ENCODE measurements around the gene KIFC1. TPM values are rescaled to one million over a fixed set of nuclear protein-coding genes. Genes with fewer than 3 reads are reported as not detected.
"Not testable (repeated sequence)": the region's sequence is repeated elsewhere in the genome, so short reads cannot be mapped to it uniquely, and the experiment has no call there.

The KIFC1 gene
- total RNA-seq, 1 experiment from 2014 or later: 140 TPM

DNA sequence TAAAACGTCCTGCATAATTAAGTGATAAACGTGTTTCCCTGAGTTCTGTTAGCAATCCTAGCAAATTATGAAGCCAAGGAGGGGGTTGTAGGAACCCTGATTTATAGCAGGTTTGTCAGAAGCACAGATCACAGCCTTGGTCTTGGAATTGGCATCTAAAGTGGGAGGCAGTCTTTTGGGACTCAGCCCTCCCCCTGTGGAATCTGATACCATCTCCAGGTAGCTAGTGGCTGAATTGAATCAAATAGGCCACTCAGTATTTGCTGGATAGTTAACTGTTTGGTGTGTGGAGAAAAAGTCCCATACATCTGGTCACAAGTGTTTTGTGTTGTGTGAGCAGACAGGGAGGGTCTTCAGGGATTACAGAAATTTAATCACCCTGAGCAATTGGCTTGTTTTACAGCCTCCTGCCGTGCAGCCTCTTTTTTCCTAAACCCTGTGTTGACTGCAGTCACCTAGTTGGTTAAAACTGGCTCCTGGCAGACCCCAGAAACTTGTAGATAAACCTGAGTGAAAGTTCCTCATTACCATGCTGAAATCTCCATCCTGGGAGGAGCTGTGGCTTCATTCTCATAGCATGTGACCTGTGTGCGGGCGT is 19.0 kb upstream of the KIFC1 start:
- H3K27me3 Mint-ChIP-seq (ENCODE audit: unreplicated experiment): no peaks in the 10 kb centered on the region
- TF ChIP-seq, protein P1, sequence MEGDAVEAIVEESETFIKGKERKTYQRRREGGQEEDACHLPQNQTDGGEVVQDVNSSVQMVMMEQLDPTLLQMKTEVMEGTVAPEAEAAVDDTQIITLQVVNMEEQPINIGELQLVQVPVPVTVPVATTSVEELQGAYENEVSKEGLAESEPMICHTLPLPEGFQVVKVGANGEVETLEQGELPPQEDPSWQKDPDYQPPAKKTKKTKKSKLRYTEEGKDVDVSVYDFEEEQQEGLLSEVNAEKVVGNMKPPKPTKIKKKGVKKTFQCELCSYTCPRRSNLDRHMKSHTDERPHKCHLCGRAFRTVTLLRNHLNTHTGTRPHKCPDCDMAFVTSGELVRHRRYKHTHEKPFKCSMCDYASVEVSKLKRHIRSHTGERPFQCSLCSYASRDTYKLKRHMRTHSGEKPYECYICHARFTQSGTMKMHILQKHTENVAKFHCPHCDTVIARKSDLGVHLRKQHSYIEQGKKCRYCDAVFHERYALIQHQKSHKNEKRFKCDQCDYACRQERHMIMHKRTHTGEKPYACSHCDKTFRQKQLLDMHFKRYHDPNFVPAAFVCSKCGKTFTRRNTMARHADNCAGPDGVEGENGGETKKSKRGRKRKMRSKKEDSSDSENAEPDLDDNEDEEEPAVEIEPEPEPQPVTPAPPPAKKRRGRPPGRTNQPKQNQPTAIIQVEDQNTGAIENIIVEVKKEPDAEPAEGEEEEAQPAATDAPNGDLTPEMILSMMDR (IDR thresholded peaks at IDR 0.05; ENCODE audit: unreplicated experiment): no peak
- DNase-seq: no peak
- no peak overlapping the region for H3K27ac Mint-ChIP-seq (ENCODE audit: unreplicated experiment)
- H3K4me3 Mint-ChIP-seq (ENCODE audit: low read depth, unreplicated experiment): no peak overlapping the region
- no TSS peak for BruUV-seq (replicated peaks)
- H3K36me3 Mint-ChIP-seq (ENCODE audit: insufficient read depth, unreplicated experiment): no peaks in the 10 kb centered on the region
- CTCF ChIA-PET: no interaction called here
- intact Hi-C loops (cut with micrococcal nuclease; ENCODE audit: unreplicated experiment): no loop called here
- no peaks in the 10 kb centered on the region for H3K9me3 Mint-ChIP-seq (ENCODE audit: low read depth, unreplicated experiment)
- H3K4me1 Mint-ChIP-seq (ENCODE audit: low read depth, unreplicated experiment): peaks cover 26% of the 10 kb centered on the region

DNA sequence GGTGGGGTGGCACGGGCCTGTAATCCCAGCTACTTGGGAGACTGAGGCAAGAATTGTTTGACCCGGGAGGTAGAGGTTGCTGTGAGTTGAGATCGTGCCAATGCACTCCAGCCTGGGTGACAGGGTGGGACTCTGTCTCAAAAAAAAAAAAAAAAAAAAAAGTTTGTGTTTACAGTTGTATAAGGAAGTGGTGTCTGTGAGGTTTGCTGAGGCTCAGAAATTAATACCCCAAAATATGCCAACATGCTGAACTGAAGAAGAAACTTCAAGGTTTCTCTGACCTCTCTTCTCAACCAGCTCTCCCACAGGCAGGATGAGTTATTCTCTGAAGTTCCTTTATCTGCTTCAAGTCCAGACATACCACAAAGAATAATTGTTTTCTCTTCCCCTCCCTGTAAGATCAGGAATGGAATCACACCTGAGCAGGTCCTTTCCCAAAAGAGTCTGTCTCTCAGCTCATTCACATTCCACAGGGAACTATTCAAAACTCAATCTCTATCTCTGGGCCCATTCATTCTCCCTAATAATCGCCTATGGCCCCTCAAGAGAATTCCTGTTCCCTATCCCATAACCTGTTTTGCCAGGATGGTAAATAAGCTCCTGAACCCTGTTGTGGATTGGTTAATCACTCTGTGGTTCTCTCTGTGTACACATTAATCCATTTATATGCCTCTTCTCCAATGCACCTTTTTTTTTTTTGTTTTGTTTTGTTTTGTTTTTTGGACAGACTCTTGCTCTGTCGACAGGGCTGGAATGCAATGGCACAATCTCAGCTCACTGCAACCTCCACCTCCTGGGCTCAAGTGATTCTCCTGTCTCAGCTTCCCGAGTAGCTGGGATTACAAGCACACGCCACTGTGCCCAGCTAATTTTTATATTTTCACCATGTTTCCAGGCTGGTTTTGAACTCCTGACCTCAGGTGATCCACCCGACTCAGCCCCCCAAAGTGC is 17.4 kb upstream of the KIFC1 start:
- TF ChIP-seq, protein P1 (IDR thresholded peaks at IDR 0.05; ENCODE audit: unreplicated experiment): no peak
- CTCF ChIA-PET: interaction anchor here (0.6 to 1.6 kb wide), 7 partner anchors 12 to 170 kb away, joined by 3 to 7 read pairs (median 3); partner anchors contain the start of gene HSD17B8
- H3K27me3 Mint-ChIP-seq (ENCODE audit: unreplicated experiment): no peaks in the 10 kb centered on the region
- no TSS peak for BruUV-seq (replicated peaks)
- intact Hi-C loops (cut with micrococcal nuclease; ENCODE audit: unreplicated experiment): no loop called here
- H3K36me3 Mint-ChIP-seq (ENCODE audit: insufficient read depth, unreplicated experiment): no peaks in the 10 kb centered on the region
- DNase-seq: no peak
- no peak overlapping the region for H3K4me3 Mint-ChIP-seq (ENCODE audit: low read depth, unreplicated experiment)
- peaks cover 26% of the 10 kb centered on the region for H3K4me1 Mint-ChIP-seq (ENCODE audit: low read depth, unreplicated experiment)
- no peak overlapping the region for H3K27ac Mint-ChIP-seq (ENCODE audit: unreplicated experiment)
- H3K9me3 Mint-ChIP-seq (ENCODE audit: low read depth, unreplicated experiment): no peaks in the 10 kb centered on the region

DNA sequence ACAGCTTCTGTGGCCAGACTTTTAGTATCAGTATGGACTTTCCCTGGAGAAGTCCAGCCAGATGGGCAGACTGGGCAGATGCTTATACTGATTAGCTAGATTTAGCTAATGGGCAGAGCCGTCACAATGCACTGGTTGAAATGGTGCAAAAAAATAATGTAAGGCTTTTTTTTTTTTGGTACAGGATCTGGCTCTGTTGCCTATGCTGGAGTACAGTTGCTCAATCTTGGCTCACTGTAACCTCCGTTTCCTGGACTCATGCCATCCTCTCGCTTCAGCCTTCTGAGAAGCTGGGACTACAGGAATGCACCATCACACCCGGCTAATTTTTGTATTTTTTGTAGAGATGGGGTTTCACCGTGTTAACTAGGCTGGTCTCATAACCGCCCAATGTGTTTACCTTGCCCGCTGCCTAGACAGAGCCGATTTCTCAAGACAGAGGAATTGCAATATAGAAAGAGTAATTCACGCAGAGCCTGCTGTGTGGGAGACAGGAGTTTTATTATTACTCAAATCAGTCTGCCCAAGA is 16.4 kb upstream of the KIFC1 start:
- no peak overlapping the region for H3K4me3 Mint-ChIP-seq (ENCODE audit: low read depth, unreplicated experiment)
- H3K4me1 Mint-ChIP-seq (ENCODE audit: low read depth, unreplicated experiment): peaks cover 26% of the 10 kb centered on the region
- H3K27ac Mint-ChIP-seq (ENCODE audit: unreplicated experiment): no peak overlapping the region
- H3K27me3 Mint-ChIP-seq (ENCODE audit: unreplicated experiment): no peaks in the 10 kb centered on the region
- TF ChIP-seq, protein P1 (IDR thresholded peaks at IDR 0.05; ENCODE audit: unreplicated experiment): no peak
- no TSS peak for BruUV-seq (replicated peaks)
- H3K36me3 Mint-ChIP-seq (ENCODE audit: insufficient read depth, unreplicated experiment): no peaks in the 10 kb centered on the region
- DNase-seq: peak; percentile 78
- no peaks in the 10 kb centered on the region for H3K9me3 Mint-ChIP-seq (ENCODE audit: low read depth, unreplicated experiment)
- CTCF ChIA-PET: interaction anchor here (0.6 to 1.6 kb wide), 7 partner anchors 9 to 1362 kb away, joined by 3 to 7 read pairs (median 4); no protein-coding TSS in a partner anchor
- intact Hi-C loops (cut with micrococcal nuclease; ENCODE audit: unreplicated experiment): no loop called here

DNA sequence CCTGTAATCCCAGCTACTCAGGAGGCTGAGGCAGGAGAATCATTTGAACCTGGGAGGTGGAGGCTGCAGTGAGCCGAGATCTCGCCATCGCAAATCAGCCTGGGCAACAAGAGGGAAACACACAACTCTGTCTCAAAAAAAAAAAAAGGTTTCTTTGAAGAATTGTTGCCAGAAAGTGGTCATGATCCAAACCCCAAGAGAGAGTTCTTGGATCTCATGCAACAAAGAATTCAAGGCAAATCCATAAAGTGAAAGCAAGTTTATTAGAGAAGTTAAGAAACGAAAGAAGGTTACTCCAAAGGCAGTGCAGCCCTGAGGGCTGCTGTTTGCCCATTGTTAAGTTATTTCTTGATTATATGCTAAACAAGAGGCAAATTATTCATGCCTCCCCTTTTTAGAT is 14.5 kb upstream of the KIFC1 start:
- intact Hi-C loops (cut with micrococcal nuclease; ENCODE audit: unreplicated experiment): no loop called here
- TF ChIP-seq, protein P1 (IDR thresholded peaks at IDR 0.05; ENCODE audit: unreplicated experiment): no peak
- Mint-ChIP-seq H3K4me3 (ENCODE audit: low read depth, unreplicated experiment) (no peak overlapping the region), H3K27ac (ENCODE audit: unreplicated experiment) (no peak overlapping the region), H3K27me3 (ENCODE audit: unreplicated experiment) (no peaks in the 10 kb centered on the region), H3K36me3 (ENCODE audit: insufficient read depth, unreplicated experiment) (no peaks in the 10 kb centered on the region), H3K4me1 (ENCODE audit: low read depth, unreplicated experiment) (peaks cover 26% of the 10 kb centered on the region), H3K9me3 (ENCODE audit: low read depth, unreplicated experiment) (no peaks in the 10 kb centered on the region)
- CTCF ChIA-PET: no interaction called here
- no peak for DNase-seq
- no TSS peak for BruUV-seq (replicated peaks)

DNA sequence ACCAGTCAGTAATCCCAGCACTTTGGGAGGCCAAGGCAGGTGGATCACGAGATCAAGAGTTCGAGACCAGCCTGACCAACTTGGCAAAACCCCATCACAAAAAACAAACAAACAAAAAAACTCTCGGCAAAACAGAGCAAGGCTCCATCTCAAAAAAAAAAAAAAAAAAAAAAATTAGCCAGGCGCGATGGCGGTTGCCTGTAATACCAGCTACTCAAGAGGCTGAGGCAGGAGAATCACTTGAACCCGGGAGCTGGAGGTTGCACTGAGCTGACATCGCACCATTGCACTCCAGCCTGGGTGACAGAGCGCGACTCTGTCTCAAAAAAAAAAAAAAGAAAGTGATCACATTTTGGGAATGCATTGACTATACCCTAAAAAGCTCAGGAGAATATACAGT is 12.4 kb upstream of the KIFC1 start:
- CTCF ChIA-PET: interaction anchor here (0.6 to 0.7 kb wide), 2 partner anchors 122 to 657 kb away, joined by 3 to 10 read pairs; no protein-coding TSS in a partner anchor
- DNase-seq; H3K4me3 Mint-ChIP-seq (ENCODE audit: low read depth, unreplicated experiment); intact Hi-C loops (cut with micrococcal nuclease; ENCODE audit: unreplicated experiment); H3K9me3 Mint-ChIP-seq (ENCODE audit: low read depth, unreplicated experiment); H3K27me3 Mint-ChIP-seq (ENCODE audit: unreplicated experiment); H3K27ac Mint-ChIP-seq (ENCODE audit: unreplicated experiment); BruUV-seq (replicated peaks); H3K36me3 Mint-ChIP-seq (ENCODE audit: insufficient read depth, unreplicated experiment): not testable (repeated sequence)
- H3K4me1 Mint-ChIP-seq (ENCODE audit: low read depth, unreplicated experiment): peaks cover 22% of the 10 kb centered on the region

Data from Calu3 (cell line).